NCI-H2196 (cell line): ENCODE data around the gene TMEM45A.
"Not testable (repeated sequence)": the region's sequence is repeated elsewhere in the genome, so short reads cannot be mapped to it uniquely, and the experiment has no call there.

Experiments
- DNase-seq: peaks from one replicate; lab custom pipeline; 2025; ENCODE audit not compliant: unreplicated experiment; lab: John Stamatoyannopoulos, UW

TMEM45A gene

GRCh38 chr3:100532411-100532810, 40.0 kb downstream of the TMEM45A start:
- no peak for DNase-seq

GRCh38 chr3:100533176-100533575, 40.8 kb downstream of the TMEM45A start:
- no peak for DNase-seq

- no peak for DNase-seq
Observed at GRCh38 chr3:100535610-100535943, 43.2 kb downstream of the TMEM45A start.

GRCh38 chr3:100536093-100536492, 43.7 kb downstream of the TMEM45A start:
- no peak for DNase-seq

DNA sequence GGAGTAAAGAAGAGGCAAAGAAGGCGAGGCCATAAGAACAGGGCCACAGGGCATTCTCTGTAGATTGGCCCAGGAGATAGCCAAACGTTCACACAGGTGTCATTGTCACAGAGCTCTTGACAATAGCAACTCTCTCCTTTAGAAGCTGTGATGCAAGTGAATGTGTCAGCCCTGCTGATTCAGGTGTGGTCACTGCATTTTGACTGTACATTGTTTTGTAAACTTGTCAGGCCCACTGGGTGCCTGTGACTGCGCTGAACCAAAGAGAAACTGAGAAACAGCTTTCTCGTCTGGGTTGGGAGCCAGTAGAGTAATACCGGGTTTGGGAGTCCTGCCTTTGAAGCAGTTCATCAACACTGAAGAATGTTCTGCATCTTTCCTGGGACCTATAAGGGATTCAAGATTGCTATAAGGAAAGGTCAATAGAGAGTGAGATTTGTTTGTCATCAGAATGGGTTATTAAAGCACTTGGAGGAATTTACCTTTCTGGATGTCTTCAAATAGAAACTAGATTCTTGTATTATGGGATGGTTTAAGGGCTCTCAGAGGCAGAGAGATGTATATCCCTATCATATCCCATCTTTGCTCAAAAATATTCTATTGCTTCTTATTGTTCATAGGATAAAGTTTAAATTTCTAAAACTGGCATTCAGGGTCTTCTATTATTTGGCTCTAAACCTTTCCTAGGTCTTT, 45.4 kb downstream of the TMEM45A start:
- DNase-seq: no peak

- DNase-seq: no peak
Observed at GRCh38 chr3:100538339-100538706, 45.9 kb downstream of the TMEM45A start.

GRCh38 chr3:100540791-100541334, 48.4 kb downstream of the TMEM45A start:
- DNase-seq: no peak

DNA sequence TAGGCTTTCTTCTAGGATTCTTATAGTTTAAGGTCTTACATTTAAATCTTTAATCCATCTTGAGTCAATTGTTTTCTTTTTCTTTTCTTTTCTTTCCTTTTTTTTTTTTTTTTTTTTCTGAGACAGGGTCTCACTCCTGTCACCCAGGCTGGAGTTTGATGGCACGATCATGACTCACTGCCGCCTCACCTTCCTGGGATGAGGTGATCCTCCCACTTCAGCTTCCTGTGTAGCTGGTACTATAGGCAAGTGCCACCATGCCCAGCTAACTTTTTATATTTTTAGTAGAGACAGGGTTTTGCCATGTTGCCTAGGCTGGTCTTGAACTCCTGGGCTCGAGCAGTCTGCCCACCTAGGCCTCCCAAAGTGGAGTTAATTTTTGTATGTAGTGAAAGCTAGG, 49.0 kb downstream of the TMEM45A start:
- DNase-seq: not testable (repeated sequence)

DNA sequence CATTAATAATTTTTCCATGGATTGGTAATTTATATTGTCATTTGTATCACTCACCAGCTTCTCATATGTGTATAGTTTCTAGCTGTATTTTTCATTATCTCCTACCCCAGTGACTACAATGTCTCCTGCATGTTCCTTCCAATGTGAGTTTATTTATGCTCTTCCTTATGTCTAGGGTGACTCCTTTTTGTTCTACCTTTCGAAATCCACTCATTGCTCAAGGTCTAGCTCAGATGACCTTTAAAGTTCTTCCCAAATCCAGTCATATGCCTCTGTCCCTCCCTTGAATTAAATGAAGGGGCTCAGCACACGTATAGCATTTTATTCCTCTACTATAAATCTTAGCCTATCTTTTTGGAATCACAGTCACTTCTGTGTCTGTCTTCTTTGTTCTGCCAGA, 53.0 kb downstream of the TMEM45A start:
- DNase-seq: no peak

GRCh38 chr3:100546020-100546744, 53.8 kb downstream of the TMEM45A start:
- no peak for DNase-seq

DNA sequence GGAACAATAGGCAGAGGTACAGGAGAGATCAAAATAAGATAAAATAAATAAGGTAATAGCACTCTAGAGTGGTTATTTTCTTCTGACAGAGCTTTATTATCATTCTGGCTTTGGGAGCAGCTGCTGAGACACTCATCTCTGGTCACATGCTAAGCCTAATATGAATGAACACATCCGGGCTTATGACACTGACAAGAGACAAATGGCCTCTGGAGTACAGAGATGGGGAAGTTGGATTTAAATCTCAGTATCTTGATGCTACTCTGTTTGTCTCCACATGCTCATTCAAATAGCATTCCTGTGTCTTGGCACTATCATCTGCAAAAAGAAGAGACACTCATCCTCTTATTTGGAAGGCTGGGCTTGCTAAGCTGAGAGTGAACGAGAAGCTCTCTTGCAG, 55.6 kb downstream of the TMEM45A start:
- no peak for DNase-seq

DNA sequence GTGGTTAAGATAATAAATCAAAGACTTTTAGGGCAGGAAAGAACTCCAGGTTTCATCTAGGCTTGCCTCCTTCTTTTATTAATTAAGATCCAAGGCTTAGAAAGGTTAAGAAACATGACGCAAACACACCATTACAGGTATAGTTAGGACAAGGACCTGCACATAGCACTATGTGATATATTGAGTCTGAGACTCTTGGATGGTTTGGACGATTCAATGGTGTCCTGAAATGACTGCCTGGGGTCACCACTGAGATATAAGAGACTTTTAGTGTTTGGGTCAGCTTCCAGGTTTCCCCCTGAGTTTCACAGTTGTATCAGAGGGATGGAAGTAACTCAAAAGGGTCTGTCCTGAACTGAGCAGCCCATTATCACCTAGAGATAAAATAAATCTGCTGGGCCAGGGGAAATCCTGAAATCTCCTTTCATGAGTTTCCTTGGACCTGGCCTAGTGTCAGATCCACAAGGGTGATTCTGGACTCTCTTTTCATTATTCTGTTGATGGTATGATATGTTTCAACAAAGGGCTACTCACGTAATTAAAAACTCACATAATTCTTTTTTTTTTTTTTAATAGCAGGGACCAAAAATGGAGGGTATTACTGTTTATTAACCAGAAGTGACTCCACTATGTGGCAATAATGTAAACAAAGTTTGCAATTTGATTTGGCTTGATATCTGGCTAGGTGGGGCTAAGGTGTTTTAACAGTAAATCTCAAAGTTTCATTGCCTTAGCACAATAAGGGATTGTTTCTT, 61.4 kb downstream of the TMEM45A start:
- no peak for DNase-seq

- no peak for DNase-seq
Observed at GRCh38 chr3:100554373-100554676, 61.9 kb downstream of the TMEM45A start.

DNA sequence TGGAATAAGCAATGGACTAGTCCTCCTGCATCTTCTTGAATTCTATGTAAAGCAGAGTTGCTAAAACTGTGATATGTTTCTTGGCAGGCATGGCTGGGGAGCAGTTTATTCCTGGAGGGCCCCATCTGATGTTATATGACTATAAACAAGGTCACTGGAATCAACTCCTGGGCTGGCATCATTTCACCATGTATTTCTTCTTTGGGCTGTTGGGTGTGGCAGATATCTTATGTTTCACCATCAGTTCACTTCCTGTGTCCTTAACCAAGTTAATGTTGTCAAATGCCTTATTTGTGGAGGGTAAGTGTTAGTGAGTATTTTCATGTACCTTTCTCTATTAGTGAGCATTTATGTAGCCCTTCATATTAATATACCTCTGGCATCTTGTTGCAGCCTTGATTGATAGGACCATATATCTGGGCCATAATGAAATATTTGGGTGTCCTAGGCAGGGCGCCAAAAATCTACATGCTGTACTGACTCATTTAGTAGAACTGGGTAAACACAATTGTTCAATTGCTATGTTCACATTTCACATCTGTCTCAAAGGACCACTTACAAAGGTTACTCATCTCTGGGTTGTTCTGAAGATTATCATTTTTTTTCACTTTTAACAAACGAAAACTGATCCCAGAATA, 64.4 kb downstream of the TMEM45A start:
- no peak for DNase-seq

DNA sequence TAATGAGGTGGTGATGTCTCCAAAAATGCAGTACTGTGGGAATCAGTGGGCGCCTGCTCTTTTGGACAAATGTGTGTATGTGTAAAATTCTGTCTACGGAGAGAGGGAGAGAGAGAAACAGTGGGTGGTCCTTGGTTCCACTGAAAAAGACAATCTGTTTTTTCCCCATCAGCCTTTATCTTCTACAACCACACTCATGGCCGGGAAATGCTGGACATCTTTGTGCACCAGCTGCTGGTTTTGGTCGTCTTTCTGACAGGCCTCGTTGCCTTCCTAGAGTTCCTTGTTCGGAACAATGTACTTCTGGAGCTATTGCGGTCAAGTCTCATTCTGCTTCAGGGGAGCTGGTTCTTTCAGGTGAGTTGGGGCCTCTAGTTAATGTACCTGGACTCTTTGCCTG, 65.8 kb downstream of the TMEM45A start:
- no peak for DNase-seq

DNA sequence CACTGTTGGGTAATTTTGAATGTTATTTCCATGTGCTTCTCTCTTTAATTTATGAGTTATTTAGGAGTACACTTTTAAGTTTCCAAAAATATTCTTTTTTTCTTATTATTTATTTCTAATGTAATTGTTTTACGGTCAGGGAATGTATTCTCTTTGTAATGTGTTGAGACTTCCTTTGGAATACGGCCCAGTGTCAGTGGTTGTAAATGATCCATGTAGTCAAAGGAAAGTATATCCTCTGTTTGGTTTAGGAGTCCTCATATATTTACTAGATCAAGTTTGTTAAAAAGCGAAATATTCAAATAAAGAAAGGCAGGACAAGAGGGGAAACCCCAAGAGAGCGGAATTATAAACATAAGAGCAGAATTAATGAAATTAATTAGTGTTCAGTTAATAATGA, 68.0 kb downstream of the TMEM45A start:
- no peak for DNase-seq

- DNase-seq: no peak
Observed at GRCh38 chr3:100561459-100562158, 69.2 kb downstream of the TMEM45A start.

DNA sequence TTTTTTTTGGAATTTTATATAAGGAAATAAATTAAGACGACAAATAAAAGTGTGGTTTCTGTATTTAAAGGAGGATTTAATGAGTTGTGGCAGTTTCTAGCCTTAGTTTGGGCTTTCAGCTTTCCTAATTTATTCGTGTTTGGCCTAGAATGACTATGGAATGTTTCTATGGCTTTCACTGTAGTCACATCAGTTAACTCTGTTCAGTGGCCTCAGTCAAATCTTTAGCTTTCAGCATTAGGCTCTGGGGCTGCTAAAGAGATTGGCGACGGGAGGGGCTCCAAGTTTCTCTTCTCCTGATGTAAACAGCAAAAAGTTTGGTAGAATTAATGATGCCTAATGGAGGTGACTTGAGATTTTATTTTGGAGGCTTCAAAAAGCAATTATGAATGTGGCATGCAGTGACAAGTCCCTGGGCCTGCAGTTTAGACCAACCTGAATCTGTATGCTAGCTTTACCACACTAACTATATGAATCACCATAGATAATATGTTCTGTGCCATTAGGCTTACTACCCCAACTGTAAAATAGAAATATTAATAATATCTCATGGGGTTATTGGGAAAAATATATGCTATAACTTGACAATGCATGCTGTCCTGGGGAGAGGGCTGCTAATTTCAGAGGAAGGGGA, 69.9 kb downstream of the TMEM45A start:
- no peak for DNase-seq

DNA sequence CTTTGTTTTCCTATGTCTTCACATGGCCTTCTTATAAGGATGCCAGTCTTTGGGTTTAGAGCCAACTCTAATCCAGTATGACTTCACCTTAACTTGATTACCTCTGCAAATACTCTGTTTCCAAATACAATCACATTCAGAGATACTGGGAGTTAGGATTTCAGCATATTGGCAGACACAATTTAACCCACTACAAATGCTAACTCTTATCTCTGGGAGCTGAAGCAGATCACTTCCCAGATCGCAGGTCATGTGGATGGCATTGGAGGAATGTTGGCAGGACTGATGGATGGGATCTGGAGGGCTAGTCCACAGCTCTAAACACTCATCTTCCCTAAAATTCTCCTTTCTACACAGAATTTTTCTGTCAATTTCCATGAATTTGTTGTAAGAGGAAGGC, 70.8 kb downstream of the TMEM45A start:
- DNase-seq: no peak

DNA sequence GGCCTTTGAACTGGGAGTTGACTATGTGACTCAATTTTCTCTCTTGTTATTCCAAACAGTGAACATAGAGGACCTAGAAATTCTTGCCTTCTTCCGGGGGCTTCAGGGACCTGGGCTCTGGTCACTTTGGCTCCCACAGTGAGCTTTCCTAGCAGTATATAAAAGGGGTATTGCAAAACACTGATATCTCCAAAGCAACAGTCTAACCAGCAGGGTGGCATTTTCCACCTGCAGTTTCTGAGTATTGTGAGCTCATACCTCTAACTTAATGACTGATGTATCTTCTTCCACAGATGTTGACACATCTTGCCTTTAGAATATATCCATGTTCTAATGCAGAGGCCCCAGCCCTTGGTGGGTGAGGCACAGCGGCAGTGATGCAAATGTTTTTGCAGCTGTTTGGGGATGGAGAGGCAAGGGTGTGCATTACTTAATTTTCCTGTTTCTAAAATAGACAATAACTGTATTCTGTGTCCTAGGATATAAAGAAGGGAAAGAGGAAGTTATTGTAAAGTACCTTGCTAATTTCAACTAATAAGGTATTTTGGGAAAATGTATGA, 71.3 kb downstream of the TMEM45A start:
- DNase-seq: no peak
